ENCODE data around the gene HS3ST3A1.

Gene HS3ST3A1

GRCh38 chr17:13616031-13616430 is 14.3 kb upstream of the HS3ST3A1 start:
- H3K9me2 ChIP-seq (ENCODE audit: low read depth, low read length): no peaks in the 10 kb centered on the region
- no peaks in the 10 kb centered on the region for H3K4me1 ChIP-seq (ENCODE audit: insufficient read depth, low read length, severe bottlenecking)
- H3K36me3 ChIP-seq (ENCODE audit: insufficient read depth, low read length): no peaks in the 10 kb centered on the region
- H3K9me3 ChIP-seq (ENCODE audit: low read length): no peaks in the 10 kb centered on the region
- no peaks in the 10 kb centered on the region for H3F3A ChIP-seq (ENCODE audit: insufficient read depth, low read length)
- no peaks in the 10 kb centered on the region for H3K27me3 ChIP-seq (ENCODE audit: insufficient read depth, low read length)
- H2AFZ ChIP-seq (ENCODE audit: low read length): no peak overlapping the region
- no peaks in the 10 kb centered on the region for H4K20me1 ChIP-seq (ENCODE audit: insufficient read depth, low read length)
- no peak overlapping the region for H3K27ac ChIP-seq (ENCODE audit: low read depth, low read length, poor library complexity, severe bottlenecking)
- no peak overlapping the region for H3K4me2 ChIP-seq (ENCODE audit: low read length)
- no peak for TF ChIP-seq CTCF (IDR thresholded peaks at IDR 0.05; ENCODE audit: low read length)
- no peak for TF ChIP-seq EZH2 (IDR thresholded peaks at IDR 0.05; ENCODE audit: borderline replicate concordance, low read length)
- no peaks in the 10 kb centered on the region for H3K79me2 ChIP-seq (ENCODE audit: insufficient read depth, low read length)
- no peak overlapping the region for H3K9ac ChIP-seq (ENCODE audit: low read length)
- no peak overlapping the region for H3K4me3 ChIP-seq (ENCODE audit: low read depth, low read length, poor library complexity, severe bottlenecking)

GRCh38 chr17:13609941-13610340 is 8.2 kb upstream of the HS3ST3A1 start:
- Histone ChIP-seq H2AFZ (ENCODE audit: low read length) (no peak overlapping the region), H3K27me3 (ENCODE audit: insufficient read depth, low read length) (no peaks in the 10 kb centered on the region), H3K27ac (ENCODE audit: low read depth, low read length, poor library complexity, severe bottlenecking) (no peak overlapping the region), H3K9ac (ENCODE audit: low read length) (no peak overlapping the region), H3K9me2 (ENCODE audit: low read depth, low read length) (no peaks in the 10 kb centered on the region), H3K36me3 (ENCODE audit: insufficient read depth, low read length) (no peaks in the 10 kb centered on the region), H3F3A (ENCODE audit: insufficient read depth, low read length) (no peaks in the 10 kb centered on the region), H4K20me1 (ENCODE audit: insufficient read depth, low read length) (no peaks in the 10 kb centered on the region), H3K4me2 (ENCODE audit: low read length) (no peak overlapping the region), H3K4me3 (ENCODE audit: low read depth, low read length, poor library complexity, severe bottlenecking) (no peak overlapping the region), H3K4me1 (ENCODE audit: insufficient read depth, low read length, severe bottlenecking) (no peaks in the 10 kb centered on the region), H3K79me2 (ENCODE audit: insufficient read depth, low read length) (no peaks in the 10 kb centered on the region), H3K9me3 (ENCODE audit: low read length) (no peaks in the 10 kb centered on the region)
- TF ChIP-seq EZH2 (IDR thresholded peaks at IDR 0.05; ENCODE audit: borderline replicate concordance, low read length) (no peak), CTCF (IDR thresholded peaks at IDR 0.05; ENCODE audit: low read length) (no peak)

GRCh38 chr17:13601322-13601775 is 380 bp downstream of the HS3ST3A1 start:
- no peak overlapping the region for H3K27ac ChIP-seq (ENCODE audit: low read depth, low read length, poor library complexity, severe bottlenecking)
- H3K4me3 ChIP-seq (ENCODE audit: low read depth, low read length, poor library complexity, severe bottlenecking): no peak overlapping the region

More at GRCh38 chr17:13601322-13601775, 380 bp downstream of the HS3ST3A1 start:
- TF ChIP-seq EZH2 (IDR thresholded peaks at IDR 0.05; ENCODE audit: borderline replicate concordance, low read length) (no peak), CTCF (IDR thresholded peaks at IDR 0.05; ENCODE audit: low read length) (no peak)
- Histone ChIP-seq H3K9ac (ENCODE audit: low read length) (no peak overlapping the region), H4K20me1 (ENCODE audit: insufficient read depth, low read length) (no peaks in the 10 kb centered on the region), H3K9me2 (ENCODE audit: low read depth, low read length) (no peaks in the 10 kb centered on the region), H3F3A (ENCODE audit: insufficient read depth, low read length) (no peaks in the 10 kb centered on the region), H3K36me3 (ENCODE audit: insufficient read depth, low read length) (no peaks in the 10 kb centered on the region), H3K9me3 (ENCODE audit: low read length) (no peaks in the 10 kb centered on the region), H3K79me2 (ENCODE audit: insufficient read depth, low read length) (no peaks in the 10 kb centered on the region), H2AFZ (ENCODE audit: low read length) (no peak overlapping the region), H3K4me1 (ENCODE audit: insufficient read depth, low read length, severe bottlenecking) (no peaks in the 10 kb centered on the region), H3K4me2 (ENCODE audit: low read length) (no peak overlapping the region), H3K27me3 (ENCODE audit: insufficient read depth, low read length) (no peaks in the 10 kb centered on the region)
